Gastroesophageal sphincter (tissue), 3 donors: ENCODE data around the gene RBM23.

ENCODE experiments used
- POLR2A ChIP-seq, 2 donors: fragments of 450-650 bp; IDR thresholded peaks; one replicate each; pipeline ENCODE4 v1.6.1; 2017; ENCODE audit warnings: antibody characterized with exemption in 2 of 2, mild to moderate bottlenecking in 2 of 2, moderate library complexity in 1 of 2
- POLR2AphosphoS5 ChIP-seq: sonication (generic); formaldehyde crosslinking; IDR thresholded peaks from one replicate; pipeline ENCODE4 v1.6.1; 2017; ENCODE audit warnings: antibody characterized with exemption
- TF ChIP-seq, protein P1 (sequence below), 4 experiments: fragments of 200-600 bp in 2 of 4; fragments of 450-650 bp in 2 of 4; sonication (generic) in 1 of 4; IDR thresholded peaks; one replicate each; pipeline ENCODE4 v1.5.1; 2017 to 2019; ENCODE audit warnings: antibody characterized with exemption in 4 of 4, mild to moderate bottlenecking in 2 of 4, moderate library complexity in 2 of 4

DNA sequence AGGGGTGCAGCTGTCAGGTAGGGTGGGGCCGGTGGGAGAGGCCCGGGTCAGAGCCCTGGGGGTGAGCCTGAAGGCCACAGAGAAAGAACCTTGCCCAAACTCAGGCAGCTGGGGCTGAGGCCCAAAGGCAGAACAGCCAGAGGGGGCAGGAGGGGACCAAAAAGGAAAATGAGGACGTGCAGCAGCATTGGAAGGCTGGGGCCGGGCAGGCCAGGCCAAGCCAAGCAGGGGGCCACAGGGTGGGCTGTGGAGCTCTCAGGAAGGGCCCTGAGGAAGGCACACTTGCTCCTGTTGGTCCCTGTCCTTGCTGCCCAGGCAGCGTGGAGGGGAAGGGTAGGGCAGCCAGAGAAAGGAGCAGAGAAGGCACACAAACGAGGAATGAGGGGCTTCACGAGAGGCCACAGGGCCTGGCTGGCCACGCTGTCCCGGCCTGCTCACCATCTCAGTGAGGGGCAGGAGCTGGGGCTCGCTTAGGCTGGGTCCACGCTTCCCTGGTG lies 72.1 kb downstream of the RBM23 start:
- TF ChIP-seq, protein P1, sequence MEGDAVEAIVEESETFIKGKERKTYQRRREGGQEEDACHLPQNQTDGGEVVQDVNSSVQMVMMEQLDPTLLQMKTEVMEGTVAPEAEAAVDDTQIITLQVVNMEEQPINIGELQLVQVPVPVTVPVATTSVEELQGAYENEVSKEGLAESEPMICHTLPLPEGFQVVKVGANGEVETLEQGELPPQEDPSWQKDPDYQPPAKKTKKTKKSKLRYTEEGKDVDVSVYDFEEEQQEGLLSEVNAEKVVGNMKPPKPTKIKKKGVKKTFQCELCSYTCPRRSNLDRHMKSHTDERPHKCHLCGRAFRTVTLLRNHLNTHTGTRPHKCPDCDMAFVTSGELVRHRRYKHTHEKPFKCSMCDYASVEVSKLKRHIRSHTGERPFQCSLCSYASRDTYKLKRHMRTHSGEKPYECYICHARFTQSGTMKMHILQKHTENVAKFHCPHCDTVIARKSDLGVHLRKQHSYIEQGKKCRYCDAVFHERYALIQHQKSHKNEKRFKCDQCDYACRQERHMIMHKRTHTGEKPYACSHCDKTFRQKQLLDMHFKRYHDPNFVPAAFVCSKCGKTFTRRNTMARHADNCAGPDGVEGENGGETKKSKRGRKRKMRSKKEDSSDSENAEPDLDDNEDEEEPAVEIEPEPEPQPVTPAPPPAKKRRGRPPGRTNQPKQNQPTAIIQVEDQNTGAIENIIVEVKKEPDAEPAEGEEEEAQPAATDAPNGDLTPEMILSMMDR (IDR thresholded peaks at IDR 0.05): no peak
- no peak for TF ChIP-seq POLR2AphosphoS5
- TF ChIP-seq POLR2A (IDR thresholded peaks at IDR 0.05): no peak
